GM19438 (cell line): ENCODE data around the gene NUDT14.

ENCODE experiments used
- ATAC-seq: cut with Tn5 transposase; IDR thresholded peaks from one replicate; pipeline ENCODE4 v1.9.1; 2021; ENCODE audit warnings: low read depth; ENCODE audit not compliant: unreplicated experiment

The NUDT14 gene

GRCh38 chr14:105149146-105149781 lies 31.8 kb downstream of the NUDT14 start:
- no peak for ATAC-seq

DNA sequence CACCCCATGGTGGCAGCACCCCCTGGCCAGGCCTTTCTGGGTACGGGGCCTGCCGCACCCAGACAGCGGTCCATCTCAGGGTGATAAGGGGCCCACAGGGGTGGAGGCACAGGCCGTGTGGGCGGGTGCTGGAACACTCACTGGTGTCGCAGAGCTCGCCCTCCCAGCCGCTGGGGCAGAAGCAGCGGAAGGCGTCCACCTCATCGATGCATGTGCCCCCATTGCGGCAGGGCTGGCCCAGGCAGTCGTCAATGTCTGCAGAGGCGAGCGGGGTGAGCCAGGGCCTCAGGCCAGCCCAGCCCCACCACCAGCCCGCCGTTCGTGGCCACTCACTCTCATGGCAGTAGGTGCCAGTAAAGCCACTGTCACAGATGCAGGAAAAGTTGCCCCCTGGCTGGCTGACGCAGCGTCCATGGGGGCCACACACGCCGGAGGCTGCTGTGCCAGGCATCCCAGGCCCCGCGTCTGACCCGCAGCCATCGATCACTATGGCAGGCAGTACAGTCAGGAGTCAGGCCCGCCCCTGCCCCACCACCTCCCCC lies 32.4 kb downstream of the NUDT14 start:
- ATAC-seq: no peak

DNA sequence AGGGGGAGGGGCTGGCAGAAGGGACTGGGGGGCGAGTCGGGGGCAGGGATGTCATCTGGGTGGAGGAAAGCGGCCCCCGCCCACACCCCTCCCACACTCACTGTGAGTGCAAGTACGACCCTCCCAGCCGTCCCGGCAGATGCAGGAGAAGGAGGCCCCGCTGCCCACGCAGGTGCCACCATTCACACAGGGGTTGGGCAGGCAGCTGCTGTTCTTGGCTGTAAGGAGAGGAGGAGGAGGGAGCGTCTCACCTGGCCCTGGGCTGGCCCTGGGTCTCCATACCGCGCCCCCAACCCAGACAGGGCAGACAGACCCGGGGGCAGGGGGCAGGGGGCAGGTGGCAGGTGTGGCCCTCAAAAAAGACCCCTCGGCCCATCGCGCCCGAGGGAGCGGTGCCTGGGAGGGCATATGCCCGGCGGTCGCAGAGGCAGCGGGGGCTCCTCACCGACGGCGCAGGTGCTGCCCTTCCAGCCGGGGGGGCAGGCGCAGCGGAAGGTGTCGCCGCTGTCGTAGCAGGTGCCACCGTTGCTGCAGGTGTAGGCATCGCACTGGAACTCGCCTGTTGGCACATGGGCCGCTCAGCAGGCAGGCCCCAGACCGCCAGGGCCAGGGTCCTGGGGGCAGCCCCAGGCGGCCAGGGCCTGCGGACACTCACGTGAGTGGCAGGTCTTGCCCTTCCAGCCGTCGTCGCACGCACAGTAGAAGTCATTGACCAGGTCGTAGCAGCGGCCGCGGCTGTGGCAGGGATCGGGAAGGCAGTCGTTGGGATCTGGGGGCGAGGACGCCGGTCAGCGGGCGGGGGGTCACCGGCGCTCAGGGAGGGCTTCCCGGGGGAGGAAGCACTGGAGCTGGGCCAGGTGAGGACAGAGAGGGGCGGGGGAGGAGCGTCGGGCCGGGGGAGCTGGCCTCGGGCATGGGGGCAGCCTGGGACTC lies 33.2 kb downstream of the NUDT14 start:
- no peak for ATAC-seq

DNA sequence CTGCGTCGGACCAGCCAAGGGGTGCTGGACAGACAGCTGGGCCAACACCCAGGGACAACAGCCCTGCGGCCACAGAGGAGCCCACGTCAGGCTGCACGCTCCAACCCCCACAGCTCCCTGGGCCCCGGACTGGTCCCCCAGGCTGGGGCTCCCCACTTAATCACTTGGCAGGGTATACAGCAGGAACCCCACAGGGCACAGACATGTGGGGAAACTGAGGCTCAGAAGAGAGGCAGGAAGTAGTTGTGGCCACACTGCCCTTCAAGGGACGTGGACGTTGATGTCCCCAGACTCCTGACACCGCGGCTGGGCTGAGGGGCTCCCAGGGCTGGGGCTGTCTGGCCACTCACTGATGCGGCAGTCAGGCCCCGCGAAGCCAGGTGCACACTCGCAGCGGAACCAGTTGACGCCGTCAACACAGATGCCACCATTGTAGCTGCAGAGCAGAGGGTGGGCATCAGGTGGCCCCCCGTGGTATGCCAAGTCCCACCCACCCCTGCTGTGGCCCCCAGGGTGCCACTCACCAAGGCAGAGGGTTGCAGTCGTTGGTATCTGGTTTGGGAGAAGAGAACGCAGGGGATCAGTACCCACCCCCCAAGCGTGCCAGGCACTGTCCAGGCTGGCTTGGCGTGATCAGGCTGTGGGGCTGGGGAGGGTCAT lies 34.0 kb downstream of the NUDT14 start:
- no peak for ATAC-seq

DNA sequence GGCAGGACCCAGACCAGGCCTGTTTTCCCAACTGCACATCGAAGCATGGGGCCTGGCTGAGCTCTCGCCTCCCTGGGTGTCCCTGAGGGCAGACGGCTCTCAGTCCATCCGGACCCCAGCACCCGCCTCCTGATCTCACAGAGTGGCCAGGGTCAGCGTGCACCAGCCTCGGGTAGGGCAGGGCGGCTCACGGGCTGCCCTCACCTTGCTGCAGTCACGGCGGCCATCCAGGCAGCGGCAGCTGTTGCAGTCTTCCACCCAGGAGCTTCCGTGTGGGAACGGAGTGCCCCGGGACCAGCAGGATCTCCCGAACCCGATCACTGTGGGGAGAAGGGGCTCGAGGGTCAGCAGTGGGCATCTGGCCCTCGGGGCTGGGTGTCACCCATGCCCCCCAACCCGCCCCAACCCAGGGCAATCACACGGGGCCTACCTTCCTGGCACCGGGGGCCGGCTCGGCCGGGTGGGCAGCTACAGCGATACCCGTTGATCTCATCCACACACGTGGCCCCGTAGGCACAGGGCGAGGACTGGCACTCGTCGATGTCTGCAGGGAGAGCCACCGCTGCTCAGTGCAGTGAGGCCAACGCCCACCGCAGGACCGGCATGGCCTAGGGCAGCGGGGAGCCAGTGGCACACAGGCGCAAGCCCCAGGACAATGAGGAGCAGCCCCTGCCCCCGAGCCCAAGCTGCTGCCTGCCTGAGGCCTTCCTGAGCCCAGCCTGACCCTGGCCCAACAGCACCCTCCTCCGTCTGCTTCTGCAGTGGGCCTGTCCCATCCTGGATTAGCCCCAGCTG lies 34.7 kb downstream of the NUDT14 start:
- ATAC-seq: no peak

DNA sequence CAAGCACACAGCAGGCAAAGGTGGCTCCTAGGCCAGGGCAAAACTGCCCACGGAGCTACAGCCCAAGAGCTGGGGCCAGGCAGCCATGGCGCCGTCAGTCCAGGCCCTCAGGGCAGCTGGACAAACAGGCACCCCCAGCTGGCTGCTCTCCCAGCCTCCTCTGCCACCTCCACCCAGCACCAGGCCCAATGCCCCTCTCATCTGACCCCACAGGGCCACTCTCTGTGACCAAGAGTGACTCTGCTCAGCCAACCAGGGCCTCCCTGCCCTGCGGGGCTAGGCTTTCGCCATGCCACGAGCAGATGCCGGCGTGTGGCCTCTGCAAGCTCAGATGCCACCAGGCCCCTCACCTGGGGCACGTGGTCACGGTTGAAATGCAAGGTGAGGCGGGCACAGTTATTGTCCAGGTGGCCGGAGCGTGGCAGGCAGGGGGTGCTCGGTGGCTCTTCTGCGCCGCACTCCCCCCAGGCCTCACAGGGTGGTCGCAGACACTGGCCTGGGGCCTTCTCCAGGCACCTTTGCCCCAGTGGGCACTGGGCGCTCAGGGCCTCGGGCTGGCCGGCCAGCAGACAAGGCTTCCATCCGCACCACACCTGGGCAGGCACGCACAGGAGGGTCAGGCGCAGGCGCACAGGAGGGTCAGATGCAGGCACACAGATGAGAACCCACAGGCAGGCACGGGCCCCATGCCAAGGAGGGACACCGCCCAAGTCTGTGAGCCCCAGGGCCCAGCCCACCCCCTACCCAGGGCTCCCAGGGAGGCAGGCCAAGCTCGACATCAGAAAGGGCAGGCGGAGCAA lies 35.5 kb downstream of the NUDT14 start:
- ATAC-seq: no peak

DNA sequence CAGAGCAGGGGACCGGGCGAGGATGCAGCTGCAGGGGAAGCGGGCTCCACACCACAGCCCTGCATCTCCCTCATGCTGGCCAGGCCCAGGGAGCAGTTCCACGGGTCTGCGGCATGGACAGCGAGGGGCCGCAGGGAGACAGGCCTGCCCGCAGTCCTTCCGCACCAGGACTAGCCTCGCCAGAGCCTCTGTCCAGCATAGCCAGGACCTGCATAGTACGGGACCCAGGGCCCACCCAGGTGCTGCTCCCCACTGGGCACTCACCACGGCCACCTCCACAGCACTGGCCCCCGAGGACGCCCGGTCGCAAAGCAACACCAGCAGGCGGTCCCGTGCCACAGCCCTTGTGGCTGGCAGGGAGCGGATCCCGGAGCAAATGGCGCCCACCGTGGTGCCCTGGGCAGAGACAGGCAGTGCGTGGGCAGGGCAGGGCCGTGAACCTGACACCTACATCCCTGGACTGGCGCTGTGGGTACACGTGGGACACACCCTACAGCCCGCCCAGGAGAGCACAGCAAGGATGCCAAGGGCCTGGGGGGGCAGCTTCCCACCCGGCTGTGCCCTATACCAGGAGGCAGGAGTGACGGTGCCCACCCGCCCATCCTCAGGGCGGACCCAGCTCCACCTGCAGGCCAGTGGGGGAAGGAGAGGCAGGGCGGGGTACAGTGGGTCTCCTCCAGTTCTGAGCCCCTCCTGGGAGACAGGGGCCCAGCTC lies 36.3 kb downstream of the NUDT14 start:
- ATAC-seq: no peak

DNA sequence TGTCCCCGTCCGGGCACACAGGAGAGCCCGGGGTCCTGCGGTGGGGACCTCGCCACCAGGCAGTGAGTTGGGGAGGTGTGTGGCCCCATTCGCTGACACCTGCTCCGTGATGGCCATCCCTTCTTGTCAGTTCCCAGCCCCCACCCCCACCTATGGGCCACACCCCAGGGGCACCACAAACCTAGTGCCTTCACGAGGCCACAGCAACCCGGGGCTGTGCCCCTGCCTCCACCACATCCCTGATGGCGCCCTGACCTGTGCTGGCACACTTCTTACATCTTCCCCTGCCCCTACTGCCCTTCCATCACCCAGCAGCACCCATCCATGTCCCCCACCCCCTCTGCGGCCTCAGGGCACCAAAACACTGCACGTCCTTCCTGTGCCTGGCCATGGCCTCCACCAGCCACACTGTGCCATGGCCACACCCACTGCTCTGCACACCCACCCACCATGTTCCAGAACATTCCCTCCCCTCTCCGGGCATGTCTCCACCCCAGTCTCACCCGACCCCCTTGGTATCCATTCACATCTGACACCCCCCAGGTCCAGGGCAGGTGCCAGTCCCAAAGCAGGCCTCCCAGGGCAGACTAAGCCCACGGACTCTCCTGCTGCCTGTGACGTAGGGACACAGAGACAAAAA lies 37.0 kb downstream of the NUDT14 start:
- no peak for ATAC-seq

- no peak for ATAC-seq
Observed at GRCh38 chr14:105143451-105144025, 37.6 kb downstream of the NUDT14 start.

DNA sequence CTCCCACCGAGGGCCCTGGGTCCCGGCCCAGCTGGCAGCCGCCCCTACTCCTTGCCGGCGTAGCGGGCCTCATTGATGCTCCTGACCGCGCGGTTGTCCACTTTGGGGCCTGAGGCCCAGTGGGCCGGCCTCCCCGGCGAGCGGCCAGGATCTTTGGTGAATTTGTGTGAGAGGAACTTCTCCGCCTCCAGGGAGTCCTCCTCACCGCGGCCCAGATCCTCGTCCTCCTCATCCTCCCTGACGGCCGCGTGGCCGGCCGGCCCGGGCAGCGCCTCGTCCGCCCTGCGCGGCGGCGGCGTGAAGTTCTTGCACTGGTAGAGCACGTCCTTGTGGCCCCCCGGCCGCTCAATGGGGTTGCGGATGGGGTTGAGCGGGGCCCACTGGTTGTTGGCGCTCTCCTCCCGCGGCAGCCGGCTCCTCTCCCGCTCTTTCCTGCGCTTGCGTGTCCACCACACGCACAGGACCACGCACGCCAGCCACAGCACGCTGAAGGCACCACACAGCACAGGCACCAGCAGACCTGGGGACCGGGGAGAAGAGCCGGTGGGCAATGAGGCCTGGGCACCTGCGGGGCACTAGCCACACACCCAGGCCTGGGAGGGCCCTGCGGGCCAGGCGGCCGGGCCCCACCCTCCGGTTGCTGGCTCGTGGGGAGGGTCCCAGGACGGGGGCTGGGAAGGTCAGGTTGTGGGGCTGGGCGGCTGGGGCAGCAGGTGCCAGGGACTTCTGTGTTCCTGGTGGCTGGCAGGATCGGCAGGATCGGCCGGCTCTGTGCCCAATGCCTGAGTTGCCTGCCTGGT lies 38.3 kb downstream of the NUDT14 start:
- no peak for ATAC-seq

DNA sequence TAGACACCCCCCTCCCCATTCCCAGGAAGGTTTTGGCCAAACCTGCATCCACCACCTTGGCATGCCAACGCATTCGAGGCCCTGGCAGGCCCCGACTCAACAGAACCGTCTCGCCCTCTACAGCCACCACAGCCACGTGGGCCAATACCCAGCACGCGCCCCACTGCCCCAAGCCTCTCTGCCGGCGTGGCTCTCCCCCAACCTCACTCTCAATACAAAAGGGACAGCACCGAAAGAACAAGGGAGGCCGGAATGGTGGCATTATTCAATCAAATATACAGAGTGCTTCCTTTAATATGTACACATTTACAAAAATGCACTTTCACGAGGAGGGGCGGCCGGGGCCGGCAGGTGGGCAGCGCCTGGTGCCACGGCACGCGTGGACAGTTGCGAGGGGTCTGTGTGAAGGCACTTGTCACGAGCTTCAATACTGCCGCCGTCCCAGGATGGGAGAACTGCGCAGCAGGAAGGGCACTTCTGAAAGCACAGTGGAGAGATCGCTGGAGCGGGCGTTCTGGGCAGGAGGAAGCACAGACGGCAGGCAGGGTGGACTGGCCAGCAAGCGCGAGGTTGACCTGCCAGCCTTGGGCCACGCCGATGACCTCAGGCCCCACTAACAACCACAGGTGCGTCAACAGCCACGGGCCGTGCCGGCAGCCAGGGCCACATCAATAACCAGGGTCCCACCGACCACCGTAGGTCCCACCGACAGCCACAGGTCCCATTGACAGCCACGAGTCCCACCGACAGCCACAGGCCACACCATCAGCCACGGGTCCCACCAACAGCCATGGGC lies 39.4 kb downstream of the NUDT14 start:
- no peak for ATAC-seq

DNA sequence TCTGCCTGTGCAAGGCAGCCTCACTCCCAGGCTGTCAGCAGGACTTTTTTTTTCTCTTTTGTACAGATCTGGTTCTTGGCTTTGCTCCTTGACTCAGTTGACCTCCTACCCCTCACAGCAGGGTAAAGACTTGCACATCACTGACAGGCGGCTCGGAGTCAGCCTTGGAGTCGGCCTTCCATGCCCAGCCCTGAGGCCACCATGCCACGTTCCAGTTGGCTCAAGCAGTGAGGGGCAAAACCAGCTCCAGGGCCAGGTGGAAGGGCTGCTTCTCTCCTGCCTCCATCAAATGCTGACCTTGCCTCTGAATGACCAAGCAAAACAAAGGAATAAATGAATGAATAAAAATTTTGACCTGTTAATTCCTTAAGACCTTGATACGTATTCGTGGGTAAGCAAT lies 40.1 kb downstream of the NUDT14 start:
- ATAC-seq: no peak

DNA sequence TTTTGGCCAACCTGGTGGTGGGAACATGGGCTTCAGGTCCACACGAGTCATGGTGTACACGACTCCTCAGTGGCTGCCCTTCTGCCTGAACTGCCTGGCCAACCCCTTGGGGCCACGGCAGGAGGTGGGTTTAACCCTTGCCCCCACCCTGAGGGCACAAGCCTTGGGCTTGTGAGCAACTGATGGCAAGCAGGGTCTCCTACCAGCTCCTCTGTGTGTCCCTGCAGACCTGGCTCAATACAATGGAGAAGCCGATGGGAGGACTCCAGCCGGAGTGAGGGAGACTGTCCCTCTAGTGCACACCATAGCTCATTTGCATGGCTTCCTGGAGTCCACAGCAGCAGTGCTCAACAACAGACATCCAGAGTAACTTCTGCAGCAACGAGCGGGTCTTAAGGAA lies 40.5 kb downstream of the NUDT14 start:
- ATAC-seq: no peak

- no peak for ATAC-seq
Observed at GRCh38 chr14:105139831-105140239, 41.3 kb downstream of the NUDT14 start.

DNA sequence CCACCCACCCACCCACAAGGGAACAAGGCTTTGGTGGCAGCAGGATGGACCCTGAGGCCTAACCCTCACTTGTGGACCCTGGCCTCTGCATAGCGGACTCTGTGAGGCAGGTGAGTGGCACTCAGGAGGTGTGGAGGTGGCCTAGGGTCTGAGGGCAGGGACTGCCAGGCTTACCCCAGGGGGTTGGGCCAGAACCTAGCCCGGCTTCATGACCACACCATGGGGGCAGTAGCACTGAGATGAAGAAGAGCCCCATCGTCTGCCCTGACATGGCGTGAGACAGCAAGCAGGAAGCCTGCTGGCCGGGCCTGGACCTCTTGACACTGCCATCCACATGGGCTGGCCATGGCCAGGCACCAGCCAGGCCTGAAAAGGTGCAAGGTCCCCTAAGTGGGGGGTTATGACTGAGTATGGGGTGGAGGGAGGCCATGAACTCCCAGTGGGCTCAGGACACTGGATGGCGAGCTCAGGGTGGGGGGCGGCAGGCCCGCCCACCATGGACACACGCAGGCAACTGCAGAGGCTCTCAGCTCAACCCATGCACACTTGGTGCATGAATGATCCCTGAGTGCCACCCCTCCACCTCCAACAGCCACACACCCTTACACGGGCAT lies 41.8 kb downstream of the NUDT14 start:
- no peak for ATAC-seq

- no peak for ATAC-seq
Observed at GRCh38 chr14:105138551-105139111, 42.5 kb downstream of the NUDT14 start.
